Uterus (tissue), 2 donors: ENCODE data around the gene INSYN2B.

ENCODE experiments used
- CTCF ChIP-seq, 4 experiments: fragments of 200-600 bp in 2 of 4; fragments of 450-650 bp in 2 of 4; sonication (generic) in 2 of 4; IDR thresholded peaks; one replicate each; pipeline ENCODE4 v1.5.1; 2016 to 2019; ENCODE audit warnings: antibody characterized with exemption in 4 of 4, mild to moderate bottlenecking in 2 of 4, moderate library complexity in 1 of 4
- POLR2A ChIP-seq, 2 donors: fragments of 450-650 bp; IDR thresholded peaks; one replicate each; pipeline ENCODE4 v1.6.1; 2016; ENCODE audit warnings: antibody characterized with exemption in 2 of 2, mild to moderate bottlenecking in 1 of 2, moderate library complexity in 1 of 2

GRCh38 chr5:169873642-169874041, 106.7 kb downstream of the INSYN2B start:
- no peak for TF ChIP-seq CTCF (IDR thresholded peaks at IDR 0.05)
- no peak for TF ChIP-seq POLR2A (IDR thresholded peaks at IDR 0.05)
